Measurements from ENCODE around the gene SLC22A5. TPM values are rescaled to one million over a fixed set of nuclear protein-coding genes. Genes with fewer than 3 reads are reported as not detected.

The SLC22A5 gene
- total and polyA plus RNA-seq, 9 of the 15 experiments (the other 6 are each of a cell fraction or from before 2014, with no cell fraction given): 3.0 to 16.6 (median 8.3) TPM

- TF ChIP-seq REST (IDR thresholded peaks at IDR 0.05; ENCODE audit: borderline replicate concordance): 0 out of 2 replicates have a peak, but pooled peaks have one; percentile 31
- TF ChIP-seq REST (CRISPR knock-in tag; IDR thresholded peaks at IDR 0.05; ENCODE audit: low read depth): peak; percentile 18; the same call in 1 of the 2 replicates
- TF ChIP-seq HDAC2 (IDR thresholded peaks at IDR 0.05): no peak
- no peak for TF ChIP-seq E2F8 (IDR thresholded peaks at IDR 0.05; ENCODE audit: low read depth, partially characterized antibody)
- 0 out of 2 replicates have a peak, but pooled peaks have one; percentile 23 for TF ChIP-seq NR2C2 (CRISPR knock-in tag; IDR thresholded peaks at IDR 0.05)
- TF ChIP-seq NR2C2 (tag; IDR thresholded peaks at IDR 0.05): peak; percentile 72
- no peak for TF ChIP-seq NELFE (IDR thresholded peaks at IDR 0.05; ENCODE audit: insufficient read depth, insufficient read length)
- TF ChIP-seq SRF (CRISPR knock-in tag; IDR thresholded peaks at IDR 0.05): peak in 1 of 2 experiments; percentile 44; a peak in 1 of 4 replicates
- 0 out of 2 replicates have a peak, but pooled peaks have one; percentile 25 for TF ChIP-seq ZNF143 (CRISPR knock-in tag; IDR thresholded peaks at IDR 0.05)
- TF ChIP-seq MBD2 (IDR thresholded peaks at IDR 0.05; ENCODE audit: borderline replicate concordance, low read depth): 0 out of 2 replicates have a peak, but pooled peaks have one; percentile 24
- no peak for TF ChIP-seq ZNF146 (CRISPR knock-in tag; IDR thresholded peaks at IDR 0.05; ENCODE audit: unreplicated experiment)
- no peak for TF ChIP-seq ZNF121 (CRISPR knock-in tag; conservative IDR thresholded peaks at IDR 0.05)
- TF ChIP-seq SP2 (IDR thresholded peaks at IDR 0.05; ENCODE audit: extremely low read depth, low read depth, low read length, poor library complexity, severe bottlenecking): no peak
- TF ChIP-seq SFPQ (IDR thresholded peaks at IDR 0.05; ENCODE audit: low read depth, low read length): no peak
These were observed at the start of gene SLC22A5 (continued) for GRCh38 chr5:132369474-132370180.
